HTERT RPE-1 (cell line): ENCODE measurements around the gene SENP7.
"Not testable (repeated sequence)": the region's sequence is repeated elsewhere in the genome, so short reads cannot be mapped to it uniquely, and the experiment has no call there.

ENCODE experiments used
- in situ Hi-C: fragments of 300-500 bp; cut with MboI; formaldehyde crosslinking; loops from 4 replicates; pipeline ENCODE4 v1.14.3; 2020; ENCODE audit warnings: low sequenced_read_pairs

Gene SENP7, protein sequence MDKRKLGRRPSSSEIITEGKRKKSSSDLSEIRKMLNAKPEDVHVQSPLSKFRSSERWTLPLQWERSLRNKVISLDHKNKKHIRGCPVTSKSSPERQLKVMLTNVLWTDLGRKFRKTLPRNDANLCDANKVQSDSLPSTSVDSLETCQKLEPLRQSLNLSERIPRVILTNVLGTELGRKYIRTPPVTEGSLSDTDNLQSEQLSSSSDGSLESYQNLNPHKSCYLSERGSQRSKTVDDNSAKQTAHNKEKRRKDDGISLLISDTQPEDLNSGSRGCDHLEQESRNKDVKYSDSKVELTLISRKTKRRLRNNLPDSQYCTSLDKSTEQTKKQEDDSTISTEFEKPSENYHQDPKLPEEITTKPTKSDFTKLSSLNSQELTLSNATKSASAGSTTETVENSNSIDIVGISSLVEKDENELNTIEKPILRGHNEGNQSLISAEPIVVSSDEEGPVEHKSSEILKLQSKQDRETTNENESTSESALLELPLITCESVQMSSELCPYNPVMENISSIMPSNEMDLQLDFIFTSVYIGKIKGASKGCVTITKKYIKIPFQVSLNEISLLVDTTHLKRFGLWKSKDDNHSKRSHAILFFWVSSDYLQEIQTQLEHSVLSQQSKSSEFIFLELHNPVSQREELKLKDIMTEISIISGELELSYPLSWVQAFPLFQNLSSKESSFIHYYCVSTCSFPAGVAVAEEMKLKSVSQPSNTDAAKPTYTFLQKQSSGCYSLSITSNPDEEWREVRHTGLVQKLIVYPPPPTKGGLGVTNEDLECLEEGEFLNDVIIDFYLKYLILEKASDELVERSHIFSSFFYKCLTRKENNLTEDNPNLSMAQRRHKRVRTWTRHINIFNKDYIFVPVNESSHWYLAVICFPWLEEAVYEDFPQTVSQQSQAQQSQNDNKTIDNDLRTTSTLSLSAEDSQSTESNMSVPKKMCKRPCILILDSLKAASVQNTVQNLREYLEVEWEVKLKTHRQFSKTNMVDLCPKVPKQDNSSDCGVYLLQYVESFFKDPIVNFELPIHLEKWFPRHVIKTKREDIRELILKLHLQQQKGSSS

DNA sequence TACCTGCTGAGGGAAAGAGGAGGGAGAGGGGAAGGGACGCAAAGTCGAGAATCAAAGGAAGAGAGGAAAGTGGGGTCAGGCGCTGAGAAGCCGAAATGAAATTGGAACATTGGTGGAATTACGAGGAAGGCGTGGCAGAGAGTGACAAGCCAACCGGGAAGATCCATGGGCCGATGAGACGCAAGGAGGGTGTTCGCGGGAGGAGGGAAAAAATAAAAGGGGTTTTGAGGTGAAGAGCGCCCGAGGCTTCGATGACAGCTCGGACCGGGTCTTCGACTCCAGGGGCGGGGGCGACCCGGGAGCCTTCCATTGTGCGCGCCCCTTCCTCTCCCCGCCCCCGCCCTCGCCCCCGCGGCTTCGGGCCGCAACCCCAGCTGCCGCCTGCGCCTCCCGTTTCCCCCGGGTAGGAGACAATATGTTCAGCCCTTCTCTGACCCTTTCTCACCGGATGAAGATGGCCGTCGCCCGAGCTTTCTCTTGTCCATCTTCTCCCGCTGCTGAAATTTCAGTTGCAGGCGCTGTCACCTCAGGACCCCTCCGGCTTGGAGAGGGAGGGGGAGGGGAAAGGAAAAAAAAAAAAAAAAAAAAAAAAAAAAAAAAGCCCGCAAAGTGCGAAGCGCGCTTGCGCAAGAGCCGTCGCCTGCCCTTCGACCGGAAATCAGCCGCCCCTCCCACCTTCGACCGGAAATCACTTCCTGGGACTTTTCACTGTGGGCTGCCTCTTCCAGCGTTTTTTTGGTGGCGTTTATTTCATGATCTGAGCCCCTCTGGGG, at the start of gene SENP7:
Gene SENP7 (minus strand): TSS at position 567 of the 773 bp plus-strand sequence. CDS start 82 bp downstream, at position 485.
- in situ Hi-C loops, result no loop called here

DNA sequence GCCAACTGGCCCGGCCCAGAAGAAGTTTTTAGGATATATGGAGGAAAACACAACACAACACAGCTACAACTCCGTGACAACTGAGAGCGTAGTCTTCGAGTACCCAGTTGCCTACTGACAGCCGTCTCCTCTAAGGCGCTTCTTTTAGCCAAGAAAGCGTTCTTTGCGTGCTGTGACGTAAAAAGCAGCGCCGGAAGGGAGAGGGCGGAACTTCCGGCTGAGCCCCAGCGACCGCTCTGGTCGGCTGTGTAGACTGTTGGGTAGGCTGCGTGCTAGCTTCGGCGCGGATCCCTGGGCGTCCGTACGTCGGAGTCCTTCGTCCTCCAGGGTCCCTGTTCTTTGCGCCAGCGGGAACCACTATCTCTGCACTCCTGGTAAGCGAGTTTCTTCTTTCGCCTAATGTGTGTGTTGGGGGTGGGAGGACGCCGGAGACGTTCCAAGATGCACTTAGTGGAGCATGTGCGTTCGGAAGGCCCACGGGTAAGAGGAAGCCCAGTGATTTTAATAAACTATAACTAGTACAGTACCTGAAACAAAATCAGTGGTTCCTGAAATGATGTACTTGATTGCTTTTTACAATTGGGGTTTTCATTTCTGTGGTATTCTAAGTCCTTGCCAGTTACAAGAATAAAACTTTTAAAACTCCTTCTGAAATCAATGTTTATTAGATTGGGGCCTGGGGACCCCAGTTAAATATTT, 48.8 kb upstream of the SENP7 start, which contains the start of gene TRMT10C:
Gene TRMT10C (plus strand): TSS at position 239 of the 699 bp plus-strand sequence. CDS start 2,914 bp downstream, outside the sequence.
- in situ Hi-C loops, result no loop called here

DNA sequence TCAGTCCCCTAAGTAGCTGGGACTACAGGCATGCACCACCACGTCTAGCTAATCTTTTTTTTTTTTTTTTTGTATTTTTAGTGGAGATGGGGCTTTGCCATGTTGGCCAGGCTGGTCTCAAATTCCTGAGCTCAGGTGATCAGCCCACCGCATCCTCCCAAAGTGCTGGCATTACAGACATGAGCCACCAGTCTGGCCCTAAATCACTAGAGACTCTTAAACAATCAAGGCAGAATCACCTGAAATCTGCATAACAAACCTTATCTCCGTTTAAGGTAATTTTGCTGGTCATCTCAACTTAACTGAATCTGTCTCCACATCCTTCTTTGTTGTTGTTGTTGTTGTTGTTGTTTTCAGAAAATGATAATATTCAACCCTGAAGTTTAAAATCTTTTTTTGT, 43.1 kb upstream of the SENP7 start:
- in situ Hi-C loops, result no loop called here

DNA sequence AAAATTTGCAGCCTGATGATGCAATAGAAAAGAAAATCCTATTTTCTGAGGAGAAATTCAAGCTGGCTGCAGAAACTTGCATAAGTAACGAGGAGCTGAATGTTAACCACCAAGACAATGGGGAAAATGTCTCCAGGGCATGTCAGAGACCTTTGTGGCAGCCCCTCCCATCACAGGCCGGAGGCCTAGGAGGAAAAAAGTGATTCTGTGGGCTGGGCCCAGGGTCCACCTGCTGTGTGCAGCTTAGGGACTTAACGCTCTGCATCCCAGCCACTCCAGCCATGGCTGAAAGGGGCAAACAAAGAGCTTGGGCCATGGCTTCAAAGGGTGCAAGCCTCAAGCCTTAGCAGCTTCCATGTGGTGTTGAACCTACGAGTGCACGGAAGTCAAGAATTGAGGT, 40.4 kb upstream of the SENP7 start:
- in situ Hi-C loops, result not testable (repeated sequence)

DNA sequence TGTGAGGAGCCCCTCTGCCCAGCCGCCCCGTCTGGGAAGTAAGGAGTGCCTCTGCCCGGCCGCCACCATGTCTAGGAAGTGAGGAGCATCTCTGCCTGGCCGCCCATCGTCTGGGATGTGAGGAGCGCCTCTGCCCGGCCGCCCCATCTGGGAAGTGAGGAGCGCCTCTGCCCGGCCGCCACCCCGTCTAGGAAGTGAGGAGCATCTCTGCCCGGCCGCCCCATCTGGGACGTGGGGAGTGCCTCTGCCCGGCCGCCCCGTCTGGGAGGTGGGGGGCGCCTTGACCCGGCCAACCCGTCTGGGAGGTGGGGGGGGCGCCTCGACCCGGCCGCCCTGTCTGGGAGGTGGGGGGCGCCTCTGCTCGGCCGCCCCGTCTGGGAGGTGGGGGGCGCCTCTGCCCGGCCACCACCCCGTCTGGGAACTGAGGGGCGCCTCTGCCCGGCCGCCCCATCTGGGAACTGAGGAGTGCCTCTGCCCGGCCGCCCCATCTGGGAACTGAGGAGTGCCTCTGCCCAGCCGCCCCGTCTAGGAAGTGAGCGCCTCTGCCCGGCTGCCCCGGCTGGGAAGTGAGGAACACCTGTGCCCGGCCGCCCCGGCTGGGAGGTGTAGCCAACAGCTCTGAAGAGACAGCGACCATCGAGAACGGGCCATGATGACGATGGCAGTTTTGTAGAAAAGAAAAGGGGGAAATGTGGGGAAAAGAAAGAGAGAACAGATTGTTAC, 38.5 kb upstream of the SENP7 start:
- in situ Hi-C loops, result not testable (repeated sequence)

DNA sequence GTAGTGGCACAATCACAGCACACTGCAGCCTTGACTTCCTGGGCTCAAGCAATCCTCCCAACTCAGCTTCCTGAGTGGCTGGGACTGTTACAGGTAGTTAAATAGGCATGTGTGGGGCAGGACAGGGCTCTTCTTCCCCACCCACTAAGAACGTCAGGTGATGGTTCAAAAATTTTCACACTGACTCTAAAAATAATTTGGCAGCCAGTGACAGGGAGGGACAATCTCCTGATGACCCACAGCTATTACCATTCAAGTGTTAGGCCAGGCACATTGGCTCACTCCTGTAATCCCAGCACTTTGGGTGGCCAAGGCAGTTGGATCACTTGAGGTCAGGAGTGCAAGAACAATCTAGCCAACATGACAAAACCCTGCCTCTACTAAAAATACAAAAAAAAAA, 36.5 kb upstream of the SENP7 start:
- in situ Hi-C loops, result no loop called here

DNA sequence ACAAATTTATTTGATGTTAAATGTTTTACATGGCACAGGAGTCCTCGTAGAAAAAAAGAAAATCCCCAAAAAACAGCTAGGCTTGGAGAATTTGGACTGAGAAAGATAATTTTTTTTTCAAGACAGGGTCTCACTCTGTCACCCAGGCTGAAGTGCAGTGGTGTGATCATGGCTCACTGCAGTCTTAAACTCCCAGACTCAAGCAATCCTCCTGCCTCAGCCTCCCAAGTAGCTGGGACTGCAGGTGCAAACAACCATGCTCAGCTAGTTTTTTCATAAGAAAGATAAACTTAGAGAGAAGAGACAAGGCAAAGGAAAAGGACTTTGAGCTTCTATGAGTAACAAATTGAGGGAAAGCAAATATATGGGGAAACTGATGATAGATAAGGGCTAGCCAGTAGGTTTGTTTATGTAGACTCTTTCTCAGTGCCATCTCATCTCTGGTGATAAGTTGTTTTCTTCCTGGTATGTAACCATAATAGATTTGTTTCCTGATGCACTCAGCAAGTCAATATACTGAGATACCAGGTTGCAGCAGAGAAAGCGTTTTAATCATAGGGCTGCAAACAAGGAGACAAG, 35.6 kb upstream of the SENP7 start:
- in situ Hi-C loops, result no loop called here

DNA sequence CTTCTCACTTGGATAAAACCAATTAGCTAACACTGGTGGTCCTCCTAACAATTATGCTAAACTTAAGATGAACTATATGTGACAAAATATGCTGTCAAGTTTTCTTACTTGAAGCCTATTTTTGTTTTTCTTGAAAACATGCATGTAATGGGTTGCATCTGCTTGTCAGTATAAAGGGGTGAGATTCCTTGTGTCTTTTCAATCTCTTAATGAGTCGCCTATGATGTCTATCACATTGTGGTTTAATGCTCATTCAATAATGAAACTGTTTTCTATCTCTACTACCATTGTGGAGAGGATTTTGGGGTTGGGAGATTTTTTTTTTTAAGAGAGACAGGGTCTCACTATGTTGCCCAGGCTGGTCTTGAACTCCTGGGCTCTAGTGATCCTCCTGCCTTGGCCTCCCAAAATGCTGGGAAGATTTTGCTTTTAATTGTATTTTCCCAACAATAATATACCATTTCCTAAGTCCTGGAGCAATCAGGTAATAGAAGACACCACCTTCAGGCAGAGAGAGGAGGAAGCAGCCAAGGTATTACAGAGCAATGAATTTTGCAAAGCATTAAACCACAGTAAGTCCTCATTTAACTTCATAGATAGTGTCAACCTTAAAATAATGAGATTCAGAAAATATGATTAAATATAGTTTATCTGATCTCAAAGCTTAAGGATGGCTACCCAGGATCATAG, 31.3 kb upstream of the SENP7 start:
- in situ Hi-C loops, result no loop called here

DNA sequence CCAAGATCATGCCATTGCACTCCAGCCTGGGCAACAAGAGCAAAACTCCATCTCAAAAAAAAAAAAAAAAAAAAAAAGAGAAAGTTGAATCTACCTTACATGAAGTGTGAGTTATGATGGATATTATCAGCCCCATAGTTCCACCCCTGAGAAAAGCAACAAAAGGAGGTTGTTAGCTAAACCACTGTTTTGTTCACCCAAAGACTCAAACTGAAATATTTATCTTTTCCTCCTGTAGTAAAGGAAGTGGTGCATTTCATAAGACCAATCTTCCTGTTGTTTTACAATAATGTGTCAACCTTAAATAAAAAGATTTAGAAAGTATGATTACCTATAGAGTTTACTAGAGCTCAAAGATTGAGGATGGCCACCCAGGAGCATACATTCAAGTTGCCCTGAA, 29.9 kb upstream of the SENP7 start:
- in situ Hi-C loops, result no loop called here

DNA sequence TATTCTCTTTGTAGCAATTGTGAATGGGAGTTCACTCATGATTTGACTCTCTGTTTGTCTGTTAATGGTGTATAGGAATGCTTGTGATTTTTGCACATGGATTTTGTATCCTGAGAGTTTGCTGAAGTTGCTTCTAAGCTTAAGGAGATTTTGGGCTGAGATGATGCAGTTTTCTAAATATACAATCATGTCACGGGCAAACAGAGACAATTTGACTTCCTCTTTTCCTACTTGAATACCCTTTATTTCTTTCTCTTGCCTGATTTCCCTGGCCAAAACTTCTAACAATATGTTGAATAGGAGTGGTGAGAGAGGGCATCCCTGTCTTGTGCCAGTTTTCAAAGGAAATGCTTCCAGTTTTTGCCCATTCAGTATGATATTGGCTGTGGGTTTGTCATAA, 23.9 kb upstream of the SENP7 start:
- in situ Hi-C loops, result not testable (repeated sequence)

DNA sequence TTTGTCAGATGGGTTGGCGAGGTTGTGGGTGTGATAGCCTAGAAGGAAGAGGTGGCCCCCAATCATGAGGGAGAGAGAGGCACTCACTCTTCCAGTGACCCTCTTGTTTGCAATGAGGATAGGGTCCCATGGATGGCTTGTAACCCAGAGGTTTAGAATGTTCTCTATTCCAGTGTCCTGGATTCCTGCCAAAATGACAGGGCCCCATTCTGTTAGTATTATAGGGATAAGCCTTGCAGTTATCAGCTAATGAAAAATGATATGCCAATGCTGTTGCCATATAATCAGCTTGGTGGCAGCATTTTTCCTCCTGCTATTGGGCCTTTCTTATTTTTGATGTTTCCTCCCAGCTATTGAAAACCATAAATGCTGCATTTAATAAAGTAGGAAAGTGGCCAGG, 23.3 kb upstream of the SENP7 start:
- in situ Hi-C loops, result no loop called here

DNA sequence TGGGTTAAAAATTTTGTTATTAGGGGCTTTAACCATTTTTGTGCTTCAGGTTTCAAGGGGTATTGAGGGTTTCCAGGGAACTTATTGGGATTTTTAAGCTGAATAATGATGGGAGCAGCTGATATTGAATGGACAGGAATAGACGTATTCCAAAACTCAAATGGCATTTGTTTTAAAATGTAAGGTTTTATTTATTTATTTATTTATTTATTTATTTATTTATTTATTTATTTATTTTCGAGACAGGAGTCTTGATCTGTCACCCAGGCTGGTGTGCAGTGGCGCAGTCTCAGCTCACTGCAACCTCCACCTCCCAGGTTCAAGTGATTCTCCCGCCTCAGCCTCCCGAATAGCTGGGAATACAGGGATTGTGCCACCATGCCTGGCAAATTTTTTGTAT, 22.2 kb upstream of the SENP7 start:
- in situ Hi-C loops, result no loop called here

DNA sequence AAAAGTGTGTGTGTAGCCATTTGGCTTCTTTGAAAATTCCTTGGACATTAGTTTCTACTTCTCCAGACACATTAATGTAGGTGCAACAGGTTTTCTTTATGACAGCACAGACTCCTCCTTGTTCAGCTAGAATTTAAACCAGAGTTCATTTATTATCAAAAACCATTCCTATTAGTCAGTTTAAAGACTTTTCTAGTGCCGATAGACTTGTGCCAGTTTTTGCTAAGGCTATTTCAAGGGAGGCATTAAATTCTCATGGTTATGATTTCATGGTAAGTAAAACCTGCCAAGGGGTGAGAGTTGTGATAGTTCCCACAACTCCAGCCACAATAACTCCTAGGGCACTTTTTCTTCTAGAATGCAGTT, 20.6 kb upstream of the SENP7 start:
- in situ Hi-C loops, result no loop called here

DNA sequence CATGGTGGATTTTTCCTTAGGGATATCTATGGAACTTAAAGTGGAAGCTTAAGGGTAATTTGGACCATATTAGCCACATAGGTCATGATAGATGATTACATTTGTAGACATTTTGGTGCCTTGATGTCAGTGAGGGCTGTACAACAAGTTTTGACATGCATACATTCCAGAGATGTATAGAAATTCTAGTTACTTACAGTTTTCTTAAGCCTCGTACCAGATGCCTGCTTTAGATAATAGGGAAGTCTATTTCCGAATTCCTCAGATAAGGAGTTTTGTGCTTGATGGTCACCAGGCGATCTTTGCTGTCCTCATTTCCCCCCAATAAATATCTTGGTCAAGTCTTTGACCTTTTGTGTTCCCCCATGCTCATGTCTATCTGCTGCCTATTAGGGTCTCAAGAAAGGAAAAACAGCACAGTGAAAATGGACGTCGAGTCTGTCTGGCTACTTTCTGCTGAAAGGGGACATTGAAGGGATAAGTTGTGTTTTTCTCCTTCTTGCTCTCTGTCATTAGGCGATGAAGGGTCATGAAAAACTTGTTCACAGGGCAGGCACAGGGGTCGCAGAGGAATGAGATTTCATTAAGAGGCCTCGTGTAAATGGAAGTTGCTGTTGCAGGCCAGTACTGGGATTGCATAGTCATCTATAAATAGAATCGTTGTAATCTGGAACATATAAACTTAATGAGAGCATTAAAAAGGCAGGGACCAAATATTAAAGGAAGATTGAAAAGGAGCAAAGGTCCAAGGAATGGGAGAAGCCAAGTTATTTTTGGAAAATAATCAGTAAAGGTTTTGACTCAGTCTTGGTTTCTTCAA, 20.0 kb upstream of the SENP7 start:
- in situ Hi-C loops, result no loop called here

DNA sequence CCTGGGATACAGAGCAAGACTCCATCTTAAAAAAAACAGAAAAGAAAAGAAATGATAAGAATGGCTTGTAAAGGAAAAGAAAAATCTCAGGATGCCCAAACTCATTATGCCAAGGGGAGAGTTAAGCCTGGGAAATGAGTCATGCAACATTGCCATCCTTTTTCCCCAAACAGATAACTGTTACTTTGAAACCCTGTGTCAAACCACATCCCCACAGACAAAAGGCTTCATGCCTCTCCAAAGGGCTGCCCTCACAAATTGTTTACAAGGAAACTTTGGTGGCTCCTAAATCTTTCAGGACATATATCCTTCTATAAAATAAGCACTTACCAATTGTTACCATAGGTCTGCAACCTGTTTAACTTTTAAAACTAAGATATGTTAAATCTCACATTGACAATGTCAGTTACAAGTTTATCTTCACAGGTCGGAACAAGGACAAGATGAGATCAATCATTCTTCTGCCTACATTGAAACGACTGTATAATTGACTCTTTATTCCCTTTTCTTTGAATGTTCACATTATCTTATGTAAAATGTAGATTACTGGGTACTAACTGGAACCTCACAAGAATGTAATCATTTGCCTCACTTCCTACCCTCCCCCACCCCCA, 18.6 kb upstream of the SENP7 start:
- in situ Hi-C loops, result no loop called here

DNA sequence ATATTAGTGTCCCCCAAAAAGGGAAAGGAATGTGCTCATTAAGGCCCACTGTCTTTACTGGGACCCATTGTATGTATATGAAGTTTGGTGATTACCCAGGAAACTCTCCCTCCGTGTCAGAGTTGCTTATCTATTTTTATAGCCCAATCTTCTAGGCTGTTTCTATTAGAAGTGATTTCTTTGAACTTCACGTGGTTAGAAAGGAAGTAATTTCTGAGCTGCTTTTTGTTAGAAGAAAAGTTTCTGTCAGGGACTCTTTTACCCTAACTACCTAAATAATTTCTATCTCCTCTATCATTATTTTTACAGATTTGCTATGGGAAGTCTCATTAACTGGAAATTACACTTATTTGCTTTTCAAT, 17.7 kb upstream of the SENP7 start:
- in situ Hi-C loops, result no loop called here
